ENCODE results near the gene CHCHD6.

The CHCHD6 gene

DNA sequence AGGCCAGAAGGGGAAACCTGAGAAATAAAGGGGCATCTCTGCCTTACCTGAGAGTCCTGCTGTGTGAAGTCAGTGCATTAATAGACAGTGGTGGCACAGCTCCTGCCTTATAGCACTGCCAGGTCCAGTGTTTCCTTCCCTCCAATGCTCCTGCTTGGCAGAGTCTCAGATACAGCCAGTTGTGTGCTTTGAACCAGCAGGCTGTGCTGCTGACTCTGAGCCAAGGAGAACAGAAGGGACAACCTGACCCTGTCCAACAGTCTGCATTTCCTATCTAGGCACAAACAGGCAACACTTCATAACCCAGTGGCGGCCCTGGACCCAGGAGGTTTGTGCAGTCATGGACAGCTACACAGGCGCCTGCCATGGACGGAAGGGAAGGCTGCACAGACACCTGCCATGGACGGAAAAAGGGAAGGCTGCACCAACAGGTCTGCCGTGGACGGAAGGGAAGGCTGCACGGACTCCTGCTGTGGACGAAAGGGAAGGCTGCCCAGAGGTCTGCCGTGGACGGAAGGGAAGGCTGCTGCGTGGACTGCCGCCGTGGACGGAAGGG lies 245.0 kb downstream of the CHCHD6 start:
- TF ChIP-seq, protein P1, sequence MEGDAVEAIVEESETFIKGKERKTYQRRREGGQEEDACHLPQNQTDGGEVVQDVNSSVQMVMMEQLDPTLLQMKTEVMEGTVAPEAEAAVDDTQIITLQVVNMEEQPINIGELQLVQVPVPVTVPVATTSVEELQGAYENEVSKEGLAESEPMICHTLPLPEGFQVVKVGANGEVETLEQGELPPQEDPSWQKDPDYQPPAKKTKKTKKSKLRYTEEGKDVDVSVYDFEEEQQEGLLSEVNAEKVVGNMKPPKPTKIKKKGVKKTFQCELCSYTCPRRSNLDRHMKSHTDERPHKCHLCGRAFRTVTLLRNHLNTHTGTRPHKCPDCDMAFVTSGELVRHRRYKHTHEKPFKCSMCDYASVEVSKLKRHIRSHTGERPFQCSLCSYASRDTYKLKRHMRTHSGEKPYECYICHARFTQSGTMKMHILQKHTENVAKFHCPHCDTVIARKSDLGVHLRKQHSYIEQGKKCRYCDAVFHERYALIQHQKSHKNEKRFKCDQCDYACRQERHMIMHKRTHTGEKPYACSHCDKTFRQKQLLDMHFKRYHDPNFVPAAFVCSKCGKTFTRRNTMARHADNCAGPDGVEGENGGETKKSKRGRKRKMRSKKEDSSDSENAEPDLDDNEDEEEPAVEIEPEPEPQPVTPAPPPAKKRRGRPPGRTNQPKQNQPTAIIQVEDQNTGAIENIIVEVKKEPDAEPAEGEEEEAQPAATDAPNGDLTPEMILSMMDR (IDR thresholded peaks at IDR 0.05; ENCODE audit: borderline replicate concordance, insufficient read depth, low read depth, low read length), result no peak
- H3K4me3 ChIP-seq (ENCODE audit: low read depth, low read length), result no peak overlapping the region

DNA sequence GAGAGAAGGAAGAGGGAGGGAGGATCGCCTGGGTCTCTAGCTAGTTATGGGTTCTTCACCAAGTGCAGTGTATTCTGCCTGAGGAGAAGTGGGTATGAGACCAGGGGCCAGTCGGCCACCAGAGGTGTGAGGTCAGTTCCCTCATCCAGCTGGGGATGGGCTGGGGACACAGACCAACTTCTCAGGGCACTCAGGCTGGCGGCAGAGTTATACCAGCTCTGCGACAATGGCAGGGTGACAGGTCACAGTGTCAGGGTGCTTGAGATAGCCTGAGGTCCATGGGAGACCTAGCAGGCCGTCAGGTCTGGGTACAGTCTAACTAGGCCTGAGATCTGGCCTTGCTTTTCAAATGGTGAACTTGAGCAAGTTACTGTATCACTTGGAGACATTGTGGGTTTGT lies 247.5 kb downstream of the CHCHD6 start:
- TF ChIP-seq, protein P1 (IDR thresholded peaks at IDR 0.05; ENCODE audit: borderline replicate concordance, insufficient read depth, low read depth, low read length), result no peak
- no peak overlapping the region for H3K4me3 ChIP-seq (ENCODE audit: low read depth, low read length)

DNA sequence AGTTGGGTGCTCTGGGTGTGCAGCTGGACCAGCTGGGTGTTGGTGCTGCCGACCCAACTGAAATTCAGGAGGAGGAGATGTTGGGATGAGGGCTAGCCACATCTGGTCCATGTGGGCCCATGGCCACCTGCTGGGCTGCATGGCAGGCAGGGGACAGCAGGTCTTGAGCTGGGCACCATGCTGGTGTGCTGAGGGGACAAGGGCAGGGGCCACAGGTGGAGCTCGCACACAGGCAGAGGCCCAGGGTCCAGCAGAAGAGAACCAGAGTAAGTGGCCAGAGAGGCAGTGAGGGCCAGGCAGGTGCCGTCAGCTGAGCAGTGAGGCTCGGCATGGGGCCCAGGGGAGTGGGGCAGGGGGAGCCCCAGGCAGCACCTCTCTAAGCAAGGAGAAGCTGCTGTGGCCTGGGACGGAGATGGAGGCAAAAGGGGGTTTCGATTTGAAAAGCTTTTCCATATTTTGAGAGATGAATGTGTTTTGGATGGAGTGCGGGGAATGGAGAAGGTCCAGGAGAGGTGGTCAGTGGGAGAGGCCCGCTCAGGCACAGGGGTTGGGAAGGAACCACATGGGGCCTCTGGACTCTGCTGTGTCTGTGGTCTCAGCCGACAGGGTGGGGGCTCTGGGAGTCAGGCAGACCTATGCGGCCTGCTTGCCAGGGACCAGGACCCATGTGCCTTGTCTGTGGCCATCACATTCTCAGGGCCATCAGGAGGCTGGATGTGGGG lies 248.4 kb downstream of the CHCHD6 start:
- TF ChIP-seq, protein P1 (IDR thresholded peaks at IDR 0.05; ENCODE audit: borderline replicate concordance, insufficient read depth, low read depth, low read length), result no peak
- H3K4me3 ChIP-seq (ENCODE audit: low read depth, low read length), result no peak overlapping the region

DNA sequence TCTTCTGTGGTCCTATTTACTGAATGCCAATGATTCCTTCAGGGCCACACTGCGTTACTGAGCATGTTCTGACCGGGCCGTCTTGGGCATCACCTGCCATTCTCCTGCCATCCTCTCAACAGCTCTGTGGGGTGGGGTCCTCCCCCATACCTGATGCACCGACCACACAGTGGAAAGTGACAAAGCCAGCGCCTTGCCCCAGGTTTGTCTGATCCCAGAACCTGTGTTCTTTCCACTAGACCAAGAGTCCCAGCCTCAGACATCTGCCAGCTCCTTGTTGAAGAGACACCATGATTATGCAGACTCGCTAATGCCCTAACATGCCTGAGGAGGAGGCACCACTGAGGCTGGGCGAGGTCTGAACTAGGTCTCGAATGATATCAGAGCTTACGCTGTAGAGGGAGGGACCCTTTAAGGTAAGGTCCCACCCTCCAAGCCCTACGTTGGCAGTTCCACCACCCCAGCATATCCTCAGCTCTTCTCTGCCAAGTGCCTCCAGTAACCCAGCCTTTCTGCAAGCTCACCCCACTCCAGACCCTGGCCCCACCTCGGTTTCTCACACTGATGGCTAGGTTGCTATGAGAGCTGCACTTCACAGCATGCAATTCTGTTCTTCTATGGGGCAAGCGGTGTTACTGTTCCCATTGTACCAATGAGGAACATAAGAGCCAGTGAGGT lies 249.1 kb downstream of the CHCHD6 start:
- no peak overlapping the region for H3K4me3 ChIP-seq (ENCODE audit: low read depth, low read length)
- TF ChIP-seq, protein P1 (IDR thresholded peaks at IDR 0.05; ENCODE audit: borderline replicate concordance, insufficient read depth, low read depth, low read length), result no peak

DNA sequence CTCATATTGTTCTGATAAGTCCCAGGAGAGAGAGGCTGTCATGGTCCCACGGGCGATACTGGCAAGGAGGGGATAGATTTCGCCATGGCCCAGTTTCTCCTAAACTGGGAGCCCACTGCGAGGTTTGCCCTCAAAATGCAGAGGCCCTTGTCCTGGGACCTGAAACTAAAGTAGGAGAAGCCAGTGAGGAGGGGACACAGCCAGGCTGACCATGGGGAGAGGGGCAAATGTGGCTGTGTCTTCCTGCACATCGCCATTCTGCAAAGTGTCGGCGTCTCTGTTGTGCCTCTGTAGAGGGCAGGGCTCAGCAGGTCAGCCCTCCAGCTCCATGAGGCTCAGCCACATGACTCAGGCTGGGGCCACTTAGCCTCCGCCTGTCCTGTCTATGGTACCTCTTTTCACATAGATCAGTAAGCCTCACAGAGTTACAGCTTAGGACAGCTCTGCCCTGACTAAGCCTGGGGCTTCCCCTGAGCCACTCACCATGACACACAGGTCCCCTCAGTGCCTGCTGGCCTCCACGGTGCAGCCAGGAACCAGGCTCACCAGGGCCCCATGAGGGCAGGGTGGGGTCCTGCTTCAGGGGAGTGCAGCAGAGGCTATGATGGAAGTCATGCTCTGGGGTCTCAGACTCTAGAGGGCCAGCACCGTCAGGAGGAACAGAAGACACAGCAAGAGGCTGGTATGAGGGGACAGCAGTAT lies 250.3 kb downstream of the CHCHD6 start:
- TF ChIP-seq, protein P1 (IDR thresholded peaks at IDR 0.05; ENCODE audit: borderline replicate concordance, insufficient read depth, low read depth, low read length), result no peak
- no peak overlapping the region for H3K4me3 ChIP-seq (ENCODE audit: low read depth, low read length)

DNA sequence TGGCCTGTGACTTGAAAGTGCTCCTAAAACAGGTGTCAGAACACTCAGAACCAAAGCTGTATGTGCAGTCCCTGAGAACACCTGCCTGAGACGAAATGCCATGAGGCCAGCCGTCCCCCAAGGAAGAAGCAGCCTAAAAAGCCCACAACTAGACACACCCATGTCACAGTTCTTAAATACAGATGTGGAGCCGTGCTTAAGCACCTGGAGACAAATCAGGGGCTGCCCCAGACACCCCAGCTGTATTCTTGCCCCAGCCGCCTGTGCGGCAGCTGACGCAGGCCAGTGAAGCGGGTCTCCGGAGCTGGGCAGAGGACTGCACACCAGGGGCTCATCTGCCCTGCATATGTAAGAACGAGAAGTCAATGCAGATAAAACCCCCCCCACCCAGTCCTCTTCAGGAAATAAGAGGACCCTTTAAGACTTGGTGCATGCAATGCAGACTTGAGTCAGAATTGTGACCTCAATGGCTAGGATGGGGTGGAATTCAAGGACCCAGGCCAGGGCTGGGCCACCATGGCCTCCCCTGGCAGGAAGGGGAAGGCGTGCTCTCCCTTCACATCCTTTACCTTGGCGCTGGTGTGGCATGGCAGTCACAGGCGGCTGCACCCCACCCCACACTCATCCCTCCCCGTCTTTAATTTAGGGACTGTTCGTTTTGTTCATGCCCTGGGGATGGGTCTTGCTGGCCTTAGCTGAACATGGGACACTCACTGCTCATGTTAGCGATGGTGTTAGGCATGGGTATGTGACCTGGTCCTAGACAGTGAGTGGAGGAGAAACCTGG lies 251.2 kb downstream of the CHCHD6 start:
- no peak overlapping the region for H3K4me3 ChIP-seq (ENCODE audit: low read depth, low read length)
- TF ChIP-seq, protein P1 (IDR thresholded peaks at IDR 0.05; ENCODE audit: borderline replicate concordance, insufficient read depth, low read depth, low read length), result no peak
